ENCODE measurements around the gene GHRH. TPM values are rescaled to one million over a fixed set of nuclear protein-coding genes. Genes with fewer than 3 reads are reported as not detected.

Gene GHRH
- total RNA-seq, 4 donors from 2014 or later: not detected

GRCh38 chr20:37291724-37292126 lies 30.1 kb upstream of the GHRH start:
- no peak for DNase-seq
- no peak overlapping the region for H3K27ac ChIP-seq
- peaks cover 16 to 18% of the 10 kb centered on the region in 2 donors for H3K4me1 ChIP-seq
- no peaks in the 10 kb centered on the region for H3K27me3 ChIP-seq
- no peak overlapping the region for H3K4me3 ChIP-seq (replicated peaks in 1 of 3)
- intact Hi-C loops (cut with DNase I): no loop called here
- no peaks in the 10 kb centered on the region for H3K36me3 ChIP-seq
- no peaks in the 10 kb centered on the region for H3K9me3 ChIP-seq
- 89 to 93% methylated on average over 6 of the region's 6 CpGs for WGBS, 2 donors
- no peak for TF ChIP-seq POLR2A (IDR thresholded peaks at IDR 0.05)
- TF ChIP-seq, protein P1, sequence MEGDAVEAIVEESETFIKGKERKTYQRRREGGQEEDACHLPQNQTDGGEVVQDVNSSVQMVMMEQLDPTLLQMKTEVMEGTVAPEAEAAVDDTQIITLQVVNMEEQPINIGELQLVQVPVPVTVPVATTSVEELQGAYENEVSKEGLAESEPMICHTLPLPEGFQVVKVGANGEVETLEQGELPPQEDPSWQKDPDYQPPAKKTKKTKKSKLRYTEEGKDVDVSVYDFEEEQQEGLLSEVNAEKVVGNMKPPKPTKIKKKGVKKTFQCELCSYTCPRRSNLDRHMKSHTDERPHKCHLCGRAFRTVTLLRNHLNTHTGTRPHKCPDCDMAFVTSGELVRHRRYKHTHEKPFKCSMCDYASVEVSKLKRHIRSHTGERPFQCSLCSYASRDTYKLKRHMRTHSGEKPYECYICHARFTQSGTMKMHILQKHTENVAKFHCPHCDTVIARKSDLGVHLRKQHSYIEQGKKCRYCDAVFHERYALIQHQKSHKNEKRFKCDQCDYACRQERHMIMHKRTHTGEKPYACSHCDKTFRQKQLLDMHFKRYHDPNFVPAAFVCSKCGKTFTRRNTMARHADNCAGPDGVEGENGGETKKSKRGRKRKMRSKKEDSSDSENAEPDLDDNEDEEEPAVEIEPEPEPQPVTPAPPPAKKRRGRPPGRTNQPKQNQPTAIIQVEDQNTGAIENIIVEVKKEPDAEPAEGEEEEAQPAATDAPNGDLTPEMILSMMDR (IDR thresholded peaks at IDR 0.05): no peak

DNA sequence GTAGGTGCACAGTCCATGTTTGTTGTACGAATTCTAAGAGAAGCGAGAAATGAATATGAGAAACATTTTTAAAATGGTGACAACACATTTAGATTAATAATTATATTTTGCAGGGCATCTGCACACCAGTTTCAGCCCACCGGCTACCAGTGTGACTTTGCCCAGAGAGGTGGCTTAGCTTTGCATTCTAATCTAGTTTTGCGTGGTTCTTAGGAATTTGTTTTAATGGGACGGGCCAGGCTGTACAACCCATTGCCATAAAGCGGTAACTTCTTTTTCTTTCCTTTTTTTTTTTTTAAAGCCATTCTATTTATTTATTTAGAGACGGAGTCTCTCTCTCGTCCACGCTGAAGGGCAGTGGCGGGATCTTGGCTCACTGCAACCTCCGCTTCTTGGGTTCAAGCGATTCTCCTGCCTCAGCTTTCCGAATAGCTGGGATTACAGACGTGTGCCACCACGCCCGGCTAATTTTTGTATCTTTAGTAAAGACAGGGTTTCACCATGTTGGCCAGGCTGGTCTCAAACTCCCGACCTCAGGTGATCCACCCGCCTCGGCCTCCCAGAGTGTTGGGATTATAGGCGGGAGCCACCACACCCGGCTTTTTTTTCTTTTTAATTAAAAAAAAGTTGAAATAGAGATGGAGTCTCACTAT lies 28.7 kb upstream of the GHRH start:
- no peaks in the 10 kb centered on the region for H3K27me3 ChIP-seq
- WGBS, 2 donors: 71 to 72% methylated on average over 21 of the region's 21 CpGs
- no peak for TF ChIP-seq POLR2A (IDR thresholded peaks at IDR 0.05)
- TF ChIP-seq, protein P1 (IDR thresholded peaks at IDR 0.05): no peak
- H3K4me1 ChIP-seq: peaks cover 16 to 18% of the 10 kb centered on the region in 2 donors
- H3K36me3 ChIP-seq: no peaks in the 10 kb centered on the region
- H3K9me3 ChIP-seq: no peaks in the 10 kb centered on the region
- intact Hi-C loops (cut with DNase I): no loop called here
- peak overlapping the region; percentile 86 to 91 (median 89) for H3K27ac ChIP-seq
- DNase-seq: no peak
- peak overlapping the region; percentile 87 to 97 (median 96) for H3K4me3 ChIP-seq (replicated peaks in 1 of 3)

DNA sequence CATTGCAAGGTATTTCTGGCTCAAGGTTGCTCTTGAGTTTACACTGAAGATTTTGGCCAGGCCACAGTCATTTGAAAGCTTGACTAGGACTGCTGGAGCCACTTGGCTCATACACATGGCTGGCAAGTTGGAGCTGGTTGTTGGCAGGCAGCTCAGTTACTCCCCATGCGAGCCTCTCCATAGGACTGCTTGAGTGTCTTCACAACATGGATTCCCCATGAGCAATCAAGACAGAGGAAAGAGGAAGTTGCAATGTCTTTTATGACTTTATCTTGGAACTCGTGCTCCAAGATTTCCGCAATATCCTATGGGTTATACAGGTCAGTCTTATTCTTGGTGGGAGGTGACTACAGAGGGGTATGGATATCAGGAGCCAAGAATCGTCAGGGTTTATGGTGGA lies 26.5 kb upstream of the GHRH start:
- intact Hi-C loops (cut with DNase I): no loop called here
- Histone ChIP-seq H3K4me3 (replicated peaks in 1 of 3) (no peak overlapping the region), H3K4me1 (peaks cover 16 to 18% of the 10 kb centered on the region in 2 donors), H3K36me3 (no peaks in the 10 kb centered on the region), H3K27me3 (no peaks in the 10 kb centered on the region), H3K27ac (no peak overlapping the region), H3K9me3 (no peaks in the 10 kb centered on the region)
- WGBS, 2 donors: 63 to 79% methylated on average over 4 of the region's 4 CpGs
- DNase-seq: peak; percentile 70 to 78
- TF ChIP-seq, protein P1 (IDR thresholded peaks at IDR 0.05): no peak
- TF ChIP-seq POLR2A (IDR thresholded peaks at IDR 0.05): no peak

DNA sequence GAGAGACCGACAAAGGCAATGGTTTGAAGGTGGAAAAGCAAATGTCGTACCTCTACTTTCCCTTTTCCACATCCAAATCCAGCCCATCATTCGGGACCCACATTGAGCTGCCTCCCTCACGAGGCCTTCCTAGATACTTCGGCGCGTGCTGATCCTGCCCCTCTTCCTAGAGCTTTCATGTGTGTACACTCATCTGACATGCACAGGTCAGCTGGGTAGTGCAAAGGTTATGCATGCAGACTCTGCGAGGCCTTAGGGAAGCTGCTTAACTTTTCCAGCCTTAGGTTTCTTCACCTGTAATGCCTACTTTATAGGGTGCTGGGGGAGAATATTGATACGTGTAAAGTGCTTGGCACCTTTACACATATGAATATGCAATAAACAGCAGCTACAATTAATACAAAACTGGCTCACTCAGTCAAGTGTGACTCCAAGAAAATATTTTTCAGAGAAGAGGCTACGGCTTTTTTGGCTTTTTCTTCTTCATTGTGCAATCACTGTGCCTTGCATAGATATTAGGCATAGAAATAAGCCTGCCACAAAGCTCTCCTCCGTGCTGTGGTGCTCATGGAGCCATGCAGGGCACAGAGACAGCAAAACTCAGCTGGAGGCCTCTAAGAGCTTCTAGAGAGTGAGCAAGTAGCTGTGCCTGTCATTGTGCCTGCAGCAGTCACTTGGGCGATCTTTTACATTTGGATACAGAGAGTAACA lies 24.2 kb upstream of the GHRH start:
- Histone ChIP-seq H3K4me3 (replicated peaks in 1 of 3) (no peak overlapping the region), H3K36me3 (no peaks in the 10 kb centered on the region), H3K27ac (peak overlapping the region in 1 of 3 donors; percentile 8), H3K27me3 (no peaks in the 10 kb centered on the region), H3K4me1 (peaks cover 16 to 18% of the 10 kb centered on the region in 2 donors), H3K9me3 (no peaks in the 10 kb centered on the region)
- whole genome bisulfite sequencing, 2 donors: 71% methylated on average over 12 of the region's 12 CpGs
- DNase-seq: peak in 1 of 2 donors; percentile 33
- intact Hi-C loops (cut with DNase I): no loop called here
- no peak for TF ChIP-seq POLR2A (IDR thresholded peaks at IDR 0.05)
- TF ChIP-seq, protein P1 (IDR thresholded peaks at IDR 0.05): no peak

DNA sequence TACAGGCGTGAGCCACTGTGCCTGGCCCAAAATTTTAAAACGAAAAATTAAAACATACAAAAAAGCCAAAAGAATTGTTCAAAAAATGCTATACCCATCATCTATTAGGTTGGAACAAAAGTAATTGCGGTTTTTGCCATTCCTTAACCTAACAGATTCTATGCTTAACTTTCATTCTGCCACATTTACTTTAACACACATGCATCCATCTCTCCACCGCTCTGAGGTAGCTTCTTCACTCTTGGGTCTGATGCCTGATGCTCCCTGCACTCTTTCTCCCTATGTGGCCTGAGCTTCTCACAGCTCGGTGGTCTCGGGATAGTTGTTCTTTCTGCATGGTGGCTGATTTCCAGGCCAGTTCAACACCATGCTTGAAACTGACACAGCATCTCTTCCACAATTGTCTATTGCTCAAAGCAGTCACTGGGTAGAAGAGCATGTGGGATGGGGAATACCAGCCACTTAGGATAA lies 23.1 kb upstream of the GHRH start:
- TF ChIP-seq POLR2A (IDR thresholded peaks at IDR 0.05): no peak
- TF ChIP-seq, protein P1 (IDR thresholded peaks at IDR 0.05): no peak
- intact Hi-C loops (cut with DNase I): no loop called here

More for the DNA sequence above, 23.1 kb upstream of the GHRH start:
- H3K36me3 ChIP-seq: no peaks in the 10 kb centered on the region
- no peaks in the 10 kb centered on the region for H3K9me3 ChIP-seq
- no peak for DNase-seq
- H3K27me3 ChIP-seq: no peaks in the 10 kb centered on the region
- H3K4me3 ChIP-seq (replicated peaks in 1 of 3): no peak overlapping the region
- H3K4me1 ChIP-seq: peaks cover 7 to 10% of the 10 kb centered on the region in 2 donors
- WGBS, 2 donors: 91 to 94% methylated on average over 6 of the region's 6 CpGs
- no peak overlapping the region for H3K27ac ChIP-seq

All from thyroid gland (tissue), 4 donors.